ENCODE results near the gene OR2C3. TPM values are rescaled to one million over a fixed set of nuclear protein-coding genes. Genes with fewer than 3 reads are reported as not detected.

Gene OR2C3
- not detected in 2 replicates for total RNA-seq (ENCODE audit: low replicate concordance)

GRCh38 chr1:247536340-247536739 is at the start of gene OR2C3:
Gene OR2C3, minus strand, starts transcription at chr1:247536440. Its CDS starts 3,929 bp downstream, at chr1:247532511.
- no peak within 1 kb of the TSS for H3K4me3 ChIP-seq (ENCODE audit: low read depth, low read length)
- no peak for DNase-seq (ENCODE audit: low read depth)
- no peak for TF ChIP-seq CTCF (IDR thresholded peaks at IDR 0.05; ENCODE audit: insufficient read depth, low read length)

- TF ChIP-seq CTCF (IDR thresholded peaks at IDR 0.05; ENCODE audit: insufficient read depth, low read length), result no peak
- H3K4me3 ChIP-seq (ENCODE audit: low read depth, low read length), result no peak overlapping the region
- no peak for DNase-seq (ENCODE audit: low read depth)
These were observed 42.8 kb upstream of the OR2C3 start for GRCh38 chr1:247578946-247579460.

- no peak for DNase-seq (ENCODE audit: low read depth)
- H3K4me3 ChIP-seq (ENCODE audit: low read depth, low read length), result no peak overlapping the region
- no peak for TF ChIP-seq CTCF (IDR thresholded peaks at IDR 0.05; ENCODE audit: insufficient read depth, low read length)
These were observed 40.3 kb upstream of the OR2C3 start for GRCh38 chr1:247576514-247576913.

GRCh38 chr1:247574664-247575063 is 38.4 kb upstream of the OR2C3 start:
- DNase-seq (ENCODE audit: low read depth), result no peak
- TF ChIP-seq CTCF (IDR thresholded peaks at IDR 0.05; ENCODE audit: insufficient read depth, low read length), result no peak
- no peak overlapping the region for H3K4me3 ChIP-seq (ENCODE audit: low read depth, low read length)

GRCh38 chr1:247574236-247574635 is 38.0 kb upstream of the OR2C3 start:
- no peak overlapping the region for H3K4me3 ChIP-seq (ENCODE audit: low read depth, low read length)
- DNase-seq (ENCODE audit: low read depth), result no peak
- no peak for TF ChIP-seq CTCF (IDR thresholded peaks at IDR 0.05; ENCODE audit: insufficient read depth, low read length)

- no peak overlapping the region for H3K4me3 ChIP-seq (ENCODE audit: low read depth, low read length)
- TF ChIP-seq CTCF (IDR thresholded peaks at IDR 0.05; ENCODE audit: insufficient read depth, low read length), result no peak
- no peak for DNase-seq (ENCODE audit: low read depth)
These were observed 26.0 kb upstream of the OR2C3 start for GRCh38 chr1:247562198-247562597.

GRCh38 chr1:247561711-247562110 is 25.5 kb upstream of the OR2C3 start:
- DNase-seq (ENCODE audit: low read depth), result no peak
- no peak for TF ChIP-seq CTCF (IDR thresholded peaks at IDR 0.05; ENCODE audit: insufficient read depth, low read length)
- no peak overlapping the region for H3K4me3 ChIP-seq (ENCODE audit: low read depth, low read length)

All from fibroblast of the aortic adventitia (primary cell).